ENCODE results near the gene AGAP3.

Gene AGAP3

DNA sequence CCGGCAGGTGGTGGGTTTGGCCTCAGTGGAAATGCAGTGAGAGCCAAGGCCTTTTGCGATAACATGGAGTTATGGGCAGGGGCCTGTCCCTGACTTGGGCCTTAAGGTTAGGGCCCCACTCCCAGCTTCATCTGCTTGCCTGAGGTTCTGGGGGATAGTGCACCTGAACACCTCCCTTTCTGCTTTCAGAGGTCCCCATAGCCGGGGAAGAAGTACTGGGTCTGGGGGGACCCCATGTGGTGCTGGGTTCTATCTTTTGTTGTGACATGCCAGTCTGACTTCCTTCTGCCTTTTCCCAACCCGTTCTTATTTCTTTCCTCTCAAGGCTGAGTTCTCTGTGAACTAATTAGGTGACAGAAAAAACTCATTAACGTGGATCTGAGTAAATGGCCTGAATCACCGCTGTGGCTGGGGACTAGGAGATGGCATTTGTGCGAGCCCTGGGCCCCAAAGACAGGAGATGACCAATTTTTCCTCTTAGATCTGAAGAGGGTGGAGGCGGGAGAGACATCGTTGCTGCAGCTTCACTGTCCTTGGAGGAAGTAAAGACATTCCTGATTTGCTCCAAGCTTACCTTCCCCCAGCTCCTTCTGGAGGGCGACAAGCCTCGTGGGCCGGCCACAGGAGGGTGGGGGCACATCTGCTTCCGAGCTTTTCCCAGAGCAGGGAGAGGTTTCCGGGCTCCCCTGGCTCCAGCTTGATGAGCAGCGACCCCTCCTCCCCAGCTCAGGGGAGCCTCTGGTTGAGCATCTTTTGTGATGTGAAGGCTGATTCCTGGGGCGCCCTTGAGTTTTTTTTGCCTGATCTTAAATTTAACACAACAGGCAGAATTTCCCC lies 2.0 kb downstream of the AGAP3 start:
- no peak for DNase-seq

DNA sequence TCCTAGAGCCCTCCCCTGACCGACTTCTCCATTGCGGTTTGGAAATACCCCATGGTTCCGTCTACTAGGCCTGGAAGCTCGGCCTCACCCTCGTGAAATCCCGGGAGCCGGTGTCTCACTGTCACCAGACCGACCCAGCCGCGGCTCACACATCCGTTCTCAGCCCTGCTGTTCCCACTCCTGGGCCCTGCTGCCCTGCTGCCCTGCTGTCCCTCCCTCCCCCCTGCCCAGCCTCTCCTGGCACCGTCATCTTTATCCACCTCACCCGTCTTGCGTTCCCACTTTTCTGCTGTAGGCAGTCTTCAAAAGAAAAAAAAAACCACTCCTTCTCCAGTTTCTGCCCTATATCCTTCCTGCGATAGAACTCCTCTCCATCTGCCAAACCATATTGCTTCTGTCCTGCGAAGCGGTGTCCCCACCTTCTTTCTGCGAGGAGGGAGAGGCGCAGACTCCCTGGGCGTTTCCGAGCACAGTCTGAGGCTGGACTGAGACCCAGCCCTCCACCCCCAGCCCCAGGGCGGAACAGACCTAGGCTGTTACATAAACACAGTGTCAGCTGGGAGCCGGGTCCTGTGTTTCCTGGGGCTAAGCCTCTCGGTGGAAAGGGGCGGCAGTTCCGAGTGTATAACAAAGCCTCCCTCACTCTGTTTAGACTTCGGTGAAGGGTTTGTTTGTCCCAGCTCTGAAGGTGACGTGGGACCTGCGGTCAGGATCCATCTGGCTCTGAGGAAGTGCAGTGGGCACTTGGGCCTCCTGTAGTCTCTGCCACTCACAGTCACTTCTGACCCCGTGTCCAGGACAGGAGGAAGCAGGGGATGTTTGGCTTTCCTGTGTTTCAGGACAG lies 2.8 kb downstream of the AGAP3 start:
- DNase-seq = no peak

DNA sequence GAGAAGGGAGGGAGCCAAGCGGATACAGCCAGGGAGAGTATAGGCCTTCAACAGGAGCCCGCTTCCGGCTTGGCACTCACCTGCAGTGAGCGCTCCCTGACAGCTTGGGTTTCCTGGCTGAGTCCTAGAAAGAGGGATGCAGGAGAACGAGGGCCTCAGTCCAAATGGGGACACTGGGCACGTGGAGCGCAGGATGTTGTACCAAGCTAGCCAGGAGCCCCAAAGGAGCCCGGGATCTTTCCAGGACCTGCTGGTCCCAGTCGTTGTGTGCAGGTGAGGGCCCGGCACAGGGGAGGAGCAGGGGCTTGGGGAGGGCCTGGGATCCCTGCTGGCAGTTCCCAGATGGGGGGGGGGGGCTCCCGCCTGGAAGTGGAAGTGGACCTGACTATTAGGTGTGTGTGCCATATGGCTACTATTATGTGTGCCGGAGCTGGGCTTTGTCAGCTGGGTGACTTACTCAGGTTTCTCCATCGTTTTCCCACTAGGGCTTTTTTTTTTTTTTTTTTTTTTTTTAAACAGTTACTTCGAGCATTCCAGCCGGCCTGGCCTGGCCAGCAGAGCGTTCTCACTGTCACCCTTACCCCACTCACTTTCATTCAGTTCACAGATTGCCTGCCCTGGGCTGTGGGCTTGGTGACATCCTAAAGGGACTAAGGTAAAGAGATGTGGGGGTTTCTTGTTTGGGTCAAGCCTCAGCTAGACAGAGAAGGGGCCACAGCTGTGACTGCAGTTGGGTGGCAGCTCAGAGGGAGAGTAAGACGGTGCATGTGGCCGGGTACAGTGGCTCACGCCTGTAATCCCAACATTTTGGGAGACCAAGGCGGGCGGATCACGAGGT lies 3.8 kb downstream of the AGAP3 start:
- no peak for DNase-seq

- DNase-seq = no peak
Observed at GRCh38 chr7:151091003-151091402, 4.7 kb downstream of the AGAP3 start.

GRCh38 chr7:151091431-151091830 lies 5.2 kb downstream of the AGAP3 start:
- no peak for DNase-seq

- DNase-seq = no peak
Observed at GRCh38 chr7:151091988-151092387, 5.7 kb downstream of the AGAP3 start.

GRCh38 chr7:151093748-151094147 lies 7.5 kb downstream of the AGAP3 start:
- no peak for DNase-seq

DNA sequence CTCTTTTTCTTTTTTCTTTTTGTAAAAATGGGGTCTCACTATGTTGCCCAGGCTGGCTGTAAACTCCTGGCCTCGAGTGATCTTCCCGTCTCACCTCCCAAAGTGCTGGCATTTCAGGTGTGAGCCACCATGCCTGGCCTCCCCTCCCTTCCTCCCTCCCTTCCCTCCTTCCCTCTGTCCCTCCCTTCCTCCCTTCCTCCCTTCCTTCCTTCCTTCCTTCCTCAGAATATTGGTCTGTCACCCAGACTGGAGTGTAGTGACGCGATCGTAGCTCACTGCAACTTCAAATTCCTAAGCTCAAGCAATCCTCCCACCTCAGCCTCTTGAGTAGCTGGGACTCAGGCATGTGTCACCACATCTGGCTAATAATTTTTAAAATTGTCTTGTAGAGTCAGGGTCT lies 8.4 kb downstream of the AGAP3 start:
- DNase-seq = no peak

- no peak for DNase-seq
Observed at GRCh38 chr7:151095123-151095797, 9.0 kb downstream of the AGAP3 start.

- no peak for DNase-seq
Observed at GRCh38 chr7:151095828-151096475, 9.7 kb downstream of the AGAP3 start.

DNA sequence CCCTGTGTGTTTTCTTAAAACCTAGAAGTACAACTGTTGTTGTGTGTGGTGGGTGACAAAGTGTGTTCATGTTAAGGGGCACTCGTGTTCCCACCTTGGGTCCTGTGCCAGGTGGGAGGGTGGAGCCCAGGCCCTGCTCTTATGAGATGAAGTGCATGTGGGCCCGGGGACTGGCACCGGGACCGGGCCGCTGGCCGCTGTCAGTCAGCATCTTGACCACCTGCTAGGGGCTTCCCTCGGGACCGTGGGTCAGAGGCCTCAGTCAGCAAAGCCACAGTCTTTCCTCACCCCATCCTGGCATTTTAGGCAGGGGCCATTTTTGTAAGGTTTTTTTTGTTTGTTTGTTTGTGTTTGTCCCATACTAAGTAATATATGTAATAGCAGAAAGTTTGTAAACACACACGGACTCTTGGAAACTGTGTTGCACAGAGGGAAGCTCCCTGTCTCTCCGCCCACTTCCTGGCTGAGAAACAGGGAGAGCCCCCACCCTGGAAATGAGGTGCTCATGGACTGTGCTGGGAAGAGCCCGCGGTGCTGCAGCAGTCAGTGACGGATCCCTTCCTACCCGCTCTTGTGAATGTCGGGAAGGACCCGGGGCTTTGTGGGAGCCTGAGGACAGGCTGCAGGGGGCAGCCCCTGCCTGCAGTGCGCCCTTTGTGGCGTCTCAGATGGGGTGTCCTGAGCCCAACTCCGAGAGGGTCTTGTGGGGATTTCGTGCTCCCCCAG lies 13.4 kb downstream of the AGAP3 start:
- no peak for DNase-seq

GRCh38 chr7:151100921-151101320 lies 14.6 kb downstream of the AGAP3 start:
- no peak for DNase-seq

GRCh38 chr7:151101621-151102396 lies 15.5 kb downstream of the AGAP3 start:
- no peak for DNase-seq

DNA sequence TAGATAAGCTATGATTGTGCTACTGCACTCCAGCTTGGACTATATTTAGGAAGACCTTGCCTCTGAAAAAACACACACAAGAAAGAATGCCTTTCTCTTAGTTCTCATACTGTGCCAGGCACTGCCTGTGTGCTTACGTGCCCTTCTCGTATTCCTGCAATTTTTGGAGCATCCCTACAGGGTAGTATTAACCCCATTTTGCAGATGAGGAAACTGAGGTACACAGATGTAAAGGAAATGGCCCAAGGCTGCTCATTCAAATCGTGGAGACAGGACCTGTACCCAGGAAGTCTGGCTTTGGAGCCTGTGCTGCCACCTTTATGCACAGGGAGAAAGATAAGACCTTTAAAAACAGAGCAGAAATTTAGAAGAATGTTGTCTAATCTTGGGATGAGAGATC lies 16.7 kb downstream of the AGAP3 start:
- no peak for DNase-seq

GRCh38 chr7:151103973-151104372 lies 17.7 kb downstream of the AGAP3 start:
- DNase-seq = no peak

DNA sequence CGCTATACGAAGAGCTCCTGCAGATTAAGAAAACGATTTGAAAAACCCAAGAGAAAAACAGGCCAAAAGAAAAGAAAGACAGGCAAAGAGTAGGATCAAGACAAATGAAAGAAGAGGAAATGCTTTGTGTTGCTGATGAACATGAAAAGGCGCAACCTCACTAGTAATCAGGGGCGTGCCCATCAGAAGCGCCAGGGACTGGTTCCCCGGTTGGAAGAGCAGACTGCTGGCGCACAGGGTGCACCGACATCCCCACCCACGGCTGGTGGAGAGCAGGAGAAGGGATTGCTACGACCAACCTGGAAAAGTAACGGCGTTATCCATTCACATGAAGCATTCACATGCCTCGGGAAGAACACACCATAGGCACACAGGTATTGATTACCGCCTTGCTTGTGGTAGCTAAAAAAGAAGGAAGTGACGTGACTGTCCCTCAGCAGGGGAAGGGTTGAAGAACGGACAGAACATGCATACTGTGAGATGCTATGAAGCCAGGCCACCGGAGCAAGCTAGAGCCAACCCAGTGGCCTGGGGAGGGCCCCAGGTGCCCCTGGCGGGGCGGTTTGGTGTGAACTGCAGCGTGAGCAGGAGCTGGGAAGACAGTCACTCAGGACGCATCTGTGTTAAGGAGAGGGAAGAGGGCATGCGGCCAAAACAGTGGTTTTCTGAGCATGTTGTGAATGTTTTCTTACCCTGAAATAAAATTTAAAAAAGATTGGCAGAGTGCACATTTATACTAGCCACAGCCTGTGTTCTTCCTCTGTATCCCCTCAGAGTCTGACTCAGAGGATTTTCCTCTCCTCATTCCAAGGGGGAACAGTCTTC lies 18.3 kb downstream of the AGAP3 start:
- DNase-seq = no peak

DNA sequence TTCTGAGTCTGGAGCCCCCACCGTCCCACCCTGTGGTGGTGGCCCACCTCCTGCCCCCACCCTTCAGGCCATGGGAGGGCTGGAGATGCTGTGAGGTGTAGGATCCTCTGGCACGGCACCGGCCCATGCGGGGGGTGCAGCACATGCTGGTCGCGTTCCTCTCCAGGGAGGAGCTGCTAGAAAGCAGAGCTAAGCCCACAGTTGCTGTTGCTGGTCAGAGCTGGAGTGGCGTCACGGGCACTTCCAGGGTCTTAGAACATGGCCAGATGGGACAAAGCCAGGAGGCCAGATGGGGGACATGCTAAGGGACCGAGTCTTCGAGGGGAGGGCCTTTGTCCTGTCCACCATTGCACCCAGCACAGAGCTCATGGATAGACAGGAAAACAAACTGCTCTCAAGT lies 21.6 kb downstream of the AGAP3 start:
- no peak for DNase-seq

DNA sequence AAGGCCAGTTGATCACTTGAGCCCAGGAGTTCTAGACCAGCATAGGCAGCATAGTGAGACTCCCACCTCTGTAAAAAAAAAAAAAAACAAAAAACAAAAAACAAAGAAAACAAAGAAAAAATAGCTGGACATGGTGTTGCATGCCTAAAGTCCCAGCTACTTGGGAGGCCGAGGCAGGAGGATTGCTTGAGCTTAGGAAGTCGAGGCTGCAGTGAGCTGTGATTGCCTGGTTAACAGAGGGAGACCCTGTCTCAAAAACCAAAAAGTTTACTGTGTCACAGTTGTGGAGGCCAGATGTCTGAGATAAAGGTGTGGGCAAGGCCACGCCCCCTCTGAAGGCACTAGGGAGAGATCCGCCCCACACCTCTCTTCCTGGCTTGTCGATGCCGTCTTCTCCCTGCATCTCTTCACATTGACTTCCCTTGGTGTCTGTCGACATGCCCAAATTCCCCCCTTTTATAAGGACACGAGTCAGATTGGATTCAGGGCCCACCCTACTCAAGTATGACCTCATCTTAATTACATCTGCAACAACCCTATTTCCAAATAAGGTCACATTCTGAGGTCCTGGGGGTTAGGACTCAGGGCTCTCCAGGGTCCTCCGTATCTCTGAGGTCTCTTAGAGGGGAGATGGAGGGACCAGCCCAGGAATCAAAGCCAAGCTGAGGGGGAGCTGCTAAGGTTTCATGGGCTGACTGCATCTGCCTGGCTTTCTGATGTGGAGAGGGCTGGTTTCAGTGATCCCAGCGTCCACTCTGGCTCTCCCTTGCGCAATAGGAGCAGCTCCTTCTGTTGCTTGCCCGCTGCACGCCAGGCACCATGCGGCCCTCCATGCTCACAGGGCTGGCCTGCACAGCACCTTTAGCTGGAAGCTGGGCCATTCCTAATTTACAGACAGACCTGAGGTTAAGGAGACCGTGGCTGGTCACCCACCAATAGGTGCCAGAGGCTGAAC lies 23.1 kb downstream of the AGAP3 start:
- DNase-seq = no peak

Measured in NCI-H1694 (cell line).